ENCODE data around the gene LRCH3.

The LRCH3 gene

DNA sequence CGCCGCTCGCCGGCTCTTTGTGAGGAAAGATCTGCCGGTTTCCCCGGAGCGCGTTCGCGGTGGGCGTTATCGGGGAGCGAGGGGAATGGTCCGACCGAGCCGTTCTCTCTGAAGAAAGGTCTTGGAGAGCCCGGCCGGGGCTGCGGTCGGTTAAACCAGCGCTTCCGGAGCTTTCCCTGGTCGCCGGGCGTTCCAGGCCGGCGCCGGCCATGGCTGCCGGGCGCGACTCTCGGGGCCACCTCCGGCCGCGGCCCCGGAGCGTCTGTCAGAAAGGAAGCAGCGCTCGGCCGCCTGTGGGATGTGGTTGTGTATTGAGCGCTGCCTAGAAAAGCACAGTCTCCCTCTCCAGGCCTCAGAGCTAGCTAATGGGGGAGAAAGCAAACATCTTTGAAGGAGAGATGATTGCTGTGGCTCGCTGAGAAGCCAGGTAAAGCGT lies 40.6 kb upstream of the LRCH3 start:
- TF ChIP-seq, protein P1, sequence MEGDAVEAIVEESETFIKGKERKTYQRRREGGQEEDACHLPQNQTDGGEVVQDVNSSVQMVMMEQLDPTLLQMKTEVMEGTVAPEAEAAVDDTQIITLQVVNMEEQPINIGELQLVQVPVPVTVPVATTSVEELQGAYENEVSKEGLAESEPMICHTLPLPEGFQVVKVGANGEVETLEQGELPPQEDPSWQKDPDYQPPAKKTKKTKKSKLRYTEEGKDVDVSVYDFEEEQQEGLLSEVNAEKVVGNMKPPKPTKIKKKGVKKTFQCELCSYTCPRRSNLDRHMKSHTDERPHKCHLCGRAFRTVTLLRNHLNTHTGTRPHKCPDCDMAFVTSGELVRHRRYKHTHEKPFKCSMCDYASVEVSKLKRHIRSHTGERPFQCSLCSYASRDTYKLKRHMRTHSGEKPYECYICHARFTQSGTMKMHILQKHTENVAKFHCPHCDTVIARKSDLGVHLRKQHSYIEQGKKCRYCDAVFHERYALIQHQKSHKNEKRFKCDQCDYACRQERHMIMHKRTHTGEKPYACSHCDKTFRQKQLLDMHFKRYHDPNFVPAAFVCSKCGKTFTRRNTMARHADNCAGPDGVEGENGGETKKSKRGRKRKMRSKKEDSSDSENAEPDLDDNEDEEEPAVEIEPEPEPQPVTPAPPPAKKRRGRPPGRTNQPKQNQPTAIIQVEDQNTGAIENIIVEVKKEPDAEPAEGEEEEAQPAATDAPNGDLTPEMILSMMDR (IDR thresholded peaks at IDR 0.05; ENCODE audit: extremely low read depth, missing control alignments), result no peak

DNA sequence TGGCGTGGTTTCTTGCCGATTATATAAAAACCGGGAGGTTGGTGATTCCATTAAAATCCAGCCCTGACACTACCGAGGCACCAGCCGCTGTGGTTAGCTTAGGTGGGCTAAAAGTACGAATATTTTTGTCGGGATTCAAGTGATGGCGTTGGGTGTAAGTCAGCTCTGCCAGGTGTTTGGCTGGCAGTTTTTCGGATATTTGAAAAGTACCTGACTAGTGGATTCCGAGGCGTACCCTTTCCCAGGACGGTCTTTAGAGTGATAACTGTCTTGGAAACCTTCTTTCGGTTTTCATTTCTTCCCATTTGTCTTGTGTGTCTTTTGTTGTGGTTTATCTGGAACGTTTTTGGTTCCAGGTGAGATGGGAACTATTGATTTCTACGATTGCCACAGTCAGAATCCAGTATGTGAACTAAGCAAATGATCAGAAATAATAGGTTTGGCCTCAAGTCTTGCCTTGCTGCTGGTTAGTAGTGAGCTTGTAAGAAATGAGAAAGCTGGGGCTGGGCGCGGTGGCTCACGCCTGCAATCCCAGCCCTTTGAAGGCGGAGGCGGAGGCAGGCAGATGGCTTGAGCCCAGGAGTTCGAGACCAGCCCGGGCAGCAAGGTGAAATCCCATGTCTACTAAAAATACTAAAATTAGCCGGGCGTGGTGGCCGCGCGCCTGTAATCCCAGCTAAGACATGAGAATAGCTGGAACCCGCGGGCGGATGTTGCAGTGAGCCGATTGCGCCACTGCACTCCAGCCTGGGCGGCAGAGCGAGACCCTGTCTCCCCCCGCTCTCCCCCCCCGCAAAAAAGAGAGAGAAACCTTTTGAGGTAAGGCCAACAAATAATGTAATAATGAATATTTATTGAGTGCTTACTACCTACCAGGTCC lies 40.0 kb upstream of the LRCH3 start:
- no peak for DNase-seq (ENCODE audit: low spot score)

More for the DNA sequence above, 40.6 kb upstream of the LRCH3 start:
- peak; percentile 85 for DNase-seq (ENCODE audit: low spot score)

DNA sequence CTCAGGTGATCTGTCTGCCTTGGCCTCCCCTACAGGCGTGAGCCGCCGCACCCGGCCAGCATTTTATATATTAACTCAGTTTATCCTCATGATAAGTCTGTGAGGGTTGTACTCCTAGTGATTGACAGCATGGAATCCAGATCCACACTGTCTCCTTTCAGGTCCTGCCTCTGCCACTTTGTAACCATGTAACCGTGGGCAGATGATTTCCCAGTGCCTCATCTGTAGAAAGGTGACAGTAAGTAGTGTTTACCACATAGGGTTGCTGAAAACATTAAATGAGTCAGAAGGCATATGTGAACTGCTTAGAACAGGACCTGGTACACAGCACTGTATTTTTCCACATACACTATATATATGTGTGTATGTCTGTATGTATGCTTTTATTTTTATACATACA lies 38.9 kb upstream of the LRCH3 start:
- DNase-seq (ENCODE audit: low spot score), result no peak
- TF ChIP-seq, protein P1 (IDR thresholded peaks at IDR 0.05; ENCODE audit: extremely low read depth, missing control alignments), result no peak

More for the DNA sequence above, 40.0 kb upstream of the LRCH3 start:
- TF ChIP-seq, protein P1 (IDR thresholded peaks at IDR 0.05; ENCODE audit: extremely low read depth, missing control alignments), result no peak

DNA sequence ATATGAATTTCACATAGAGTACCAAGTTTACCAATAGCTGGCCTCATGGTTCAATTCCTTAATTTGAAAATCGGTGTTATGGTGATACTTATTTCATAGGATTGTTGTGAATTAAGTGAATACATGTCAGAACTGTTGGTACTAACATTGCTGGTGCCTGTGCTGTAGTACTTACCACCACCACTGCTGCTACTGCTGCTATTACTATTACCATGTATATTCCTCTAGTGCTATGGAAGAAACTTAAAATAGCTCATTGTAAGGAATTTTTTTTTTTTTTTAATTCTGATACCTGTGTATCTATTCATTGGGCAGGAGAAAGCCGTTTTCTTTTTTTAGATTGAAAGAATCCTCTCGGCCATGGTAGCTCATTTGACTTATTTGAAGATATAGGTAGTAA lies 37.8 kb upstream of the LRCH3 start:
- no peak for DNase-seq (ENCODE audit: low spot score)
- TF ChIP-seq, protein P1 (IDR thresholded peaks at IDR 0.05; ENCODE audit: extremely low read depth, missing control alignments), result no peak

DNA sequence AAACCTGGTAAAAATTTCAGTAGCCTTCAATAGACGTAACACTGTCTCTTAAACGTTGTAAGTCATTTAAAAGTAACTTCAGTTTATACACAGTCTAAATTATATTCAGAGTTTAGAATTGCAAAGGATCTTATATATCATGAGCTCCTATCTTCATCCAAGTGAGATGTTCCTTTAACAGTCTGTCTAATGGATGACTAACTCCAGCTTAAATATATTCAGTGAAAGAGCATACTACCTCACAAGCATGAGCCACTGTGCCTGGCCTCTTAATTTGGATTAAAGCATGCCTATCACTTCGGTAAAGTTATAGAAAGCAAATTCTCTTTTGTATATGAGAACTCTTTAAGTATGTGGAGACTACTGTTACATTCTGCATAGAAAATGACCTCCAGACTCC lies 34.4 kb upstream of the LRCH3 start:
- TF ChIP-seq, protein P1 (IDR thresholded peaks at IDR 0.05; ENCODE audit: extremely low read depth, missing control alignments), result no peak
- no peak for DNase-seq (ENCODE audit: low spot score)

DNA sequence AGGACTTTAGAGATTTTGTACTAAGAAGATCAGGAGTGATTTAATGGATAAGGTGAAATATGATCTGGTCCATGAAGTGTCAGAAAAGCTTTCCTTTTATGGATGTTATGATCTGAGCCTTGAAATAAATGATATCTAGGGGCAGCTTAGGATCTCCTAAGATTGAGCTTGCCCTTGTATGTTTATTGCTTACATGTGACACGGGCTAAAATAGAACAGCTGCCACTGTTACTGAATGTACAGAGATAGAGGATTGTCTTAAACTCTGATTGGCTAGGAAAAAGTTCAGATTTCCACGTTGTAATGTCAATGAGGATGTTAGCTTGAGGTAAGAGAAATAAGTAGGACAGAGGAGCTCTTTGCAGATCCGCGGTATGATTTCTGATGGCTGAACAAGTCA lies 32.5 kb upstream of the LRCH3 start:
- no peak for DNase-seq (ENCODE audit: low spot score)
- TF ChIP-seq, protein P1 (IDR thresholded peaks at IDR 0.05; ENCODE audit: extremely low read depth, missing control alignments), result no peak

DNA sequence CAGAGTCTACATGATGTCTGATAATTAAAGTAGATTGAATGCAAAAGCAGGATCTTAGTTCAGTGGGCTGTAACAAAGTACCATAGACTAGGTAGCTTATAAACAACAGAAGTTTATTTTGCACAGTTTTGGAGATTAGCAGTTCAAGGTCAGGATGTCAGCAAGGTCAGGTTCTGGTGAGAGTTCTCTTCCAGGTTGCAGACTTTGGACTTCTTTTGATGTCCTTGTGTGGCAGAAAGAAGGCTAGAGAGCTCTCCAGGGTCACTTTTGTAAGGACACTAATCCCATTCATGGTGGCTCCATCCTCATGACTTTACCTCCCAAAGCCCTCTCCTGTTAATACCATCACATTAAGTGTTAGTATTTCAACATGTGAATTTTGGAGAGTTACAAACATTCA lies 29.3 kb upstream of the LRCH3 start:
- TF ChIP-seq, protein P1 (IDR thresholded peaks at IDR 0.05; ENCODE audit: extremely low read depth, missing control alignments), result no peak
- no peak for DNase-seq (ENCODE audit: low spot score)
